ENCODE measurements around the gene SH3RF3. TPM values are rescaled to one million over a fixed set of nuclear protein-coding genes. Genes with fewer than 3 reads are reported as not detected.

The SH3RF3 gene
- total RNA-seq, 1 experiment from 2014 or later = 1.0 TPM

DNA sequence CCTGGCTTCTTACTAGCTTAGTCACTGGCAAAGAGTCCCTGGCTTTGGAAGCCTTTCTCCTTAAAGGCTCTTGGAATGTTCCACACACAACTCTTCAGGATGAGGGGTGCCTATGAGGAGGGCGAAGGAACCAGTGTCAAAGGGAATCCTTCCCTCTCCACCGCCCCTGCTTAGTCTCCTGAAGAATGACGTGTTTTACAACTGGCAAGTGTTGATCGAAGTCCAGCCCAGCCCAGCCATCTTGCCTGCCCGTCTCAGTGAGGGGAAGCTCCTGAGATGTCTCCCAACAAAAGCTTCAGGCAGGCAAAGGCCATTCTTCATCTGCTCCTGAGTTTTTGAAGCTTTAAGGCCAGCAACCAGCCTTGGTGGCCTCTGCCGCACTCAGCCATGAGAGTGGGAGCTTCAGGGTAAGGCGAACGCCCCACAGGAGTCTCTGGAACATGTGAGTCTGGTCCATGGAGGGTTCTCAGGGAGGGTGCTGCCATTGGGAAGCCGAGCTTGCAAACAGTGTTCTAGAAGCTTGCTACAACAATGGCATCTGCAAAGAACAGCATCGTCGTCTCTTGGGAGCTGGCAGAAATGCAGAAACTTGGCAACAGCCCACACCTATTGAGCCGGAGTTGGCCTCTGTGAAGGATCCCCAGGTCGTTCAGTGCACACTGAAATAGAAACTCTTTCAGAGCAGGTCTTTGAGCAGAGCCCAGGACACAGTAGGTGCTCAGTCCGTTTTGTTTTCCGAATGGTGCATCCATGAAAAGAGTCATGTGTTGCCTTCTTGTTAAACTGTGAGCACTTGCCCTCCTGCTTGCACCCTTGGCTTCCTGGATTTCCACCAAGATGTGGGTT, 264.0 kb downstream of the SH3RF3 start:
- Mint-ChIP-seq H3K27me3 (ENCODE audit: low read depth) (peaks cover 3% of the 10 kb centered on the region; the same call in 1 of the 2 replicates), H3K36me3 (no peaks in the 10 kb centered on the region), H3K27ac (no peak overlapping the region), H3K4me1 (peaks cover 9% of the 10 kb centered on the region; the same call in 1 of the 2 replicates), H3K9me3 (no peaks in the 10 kb centered on the region), H3K4me3 (no peak overlapping the region)
- DNase-seq (ENCODE audit: low spot score) (no peak), ATAC-seq (no peak)
- TF ChIP-seq, protein P1, sequence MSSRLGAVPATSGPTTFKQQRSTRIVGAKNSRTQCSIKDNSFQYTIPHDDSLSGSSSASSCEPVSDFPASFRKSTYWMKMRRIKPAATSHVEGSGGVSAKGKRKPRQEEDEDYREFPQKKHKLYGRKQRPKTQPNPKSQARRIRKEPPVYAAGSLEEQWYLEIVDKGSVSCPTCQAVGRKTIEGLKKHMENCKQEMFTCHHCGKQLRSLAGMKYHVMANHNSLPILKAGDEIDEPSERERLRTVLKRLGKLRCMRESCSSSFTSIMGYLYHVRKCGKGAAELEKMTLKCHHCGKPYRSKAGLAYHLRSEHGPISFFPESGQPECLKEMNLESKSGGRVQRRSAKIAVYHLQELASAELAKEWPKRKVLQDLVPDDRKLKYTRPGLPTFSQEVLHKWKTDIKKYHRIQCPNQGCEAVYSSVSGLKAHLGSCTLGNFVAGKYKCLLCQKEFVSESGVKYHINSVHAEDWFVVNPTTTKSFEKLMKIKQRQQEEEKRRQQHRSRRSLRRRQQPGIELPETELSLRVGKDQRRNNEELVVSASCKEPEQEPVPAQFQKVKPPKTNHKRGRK (CRISPR knock-in tag; IDR thresholded peaks at IDR 0.05; ENCODE audit: borderline replicate concordance) = no peak
- no peak for TF ChIP-seq ZNF416 (CRISPR knock-in tag; IDR thresholded peaks at IDR 0.05)
- no peak for TF ChIP-seq ZNF425 (CRISPR knock-in tag; conservative IDR thresholded peaks at IDR 0.05)
- no peak for TF ChIP-seq MYBL2 (CRISPR knock-in tag; IDR thresholded peaks at IDR 0.05)
- no peak for TF ChIP-seq NFE2L1 (CRISPR knock-in tag; IDR thresholded peaks at IDR 0.05)
- no peak for TF ChIP-seq ZNF138 (CRISPR knock-in tag; conservative IDR thresholded peaks at IDR 0.05)
- no peak for TF ChIP-seq TEAD1 (CRISPR knock-in tag; IDR thresholded peaks at IDR 0.05)
- POLR2A ChIA-PET = no interaction called here
- CTCF ChIA-PET = no interaction called here

GRCh38 chr2:109393662-109393972, 264.6 kb downstream of the SH3RF3 start:
- ChIA-PET CTCF (no interaction called here), POLR2A (no interaction called here)
- no peak overlapping the region for H3K4me3 Mint-ChIP-seq
- no peaks in the 10 kb centered on the region for H3K9me3 Mint-ChIP-seq
- H3K27me3 Mint-ChIP-seq (ENCODE audit: low read depth) = no peaks in the 10 kb centered on the region
- DNase-seq (ENCODE audit: low spot score) = no peak
- TF ChIP-seq FOXJ3 (CRISPR knock-in tag; IDR thresholded peaks at IDR 0.05; ENCODE audit: borderline replicate concordance) (no peak), SOX15 (CRISPR knock-in tag; IDR thresholded peaks at IDR 0.05) (no peak), STAT6 (CRISPR knock-in tag; conservative IDR thresholded peaks at IDR 0.05; ENCODE audit: low read depth) (no peak), TEAD4 (CRISPR knock-in tag; IDR thresholded peaks at IDR 0.05) (no peak), ZBTB43 (CRISPR knock-in tag; IDR thresholded peaks at IDR 0.05) (no peak), OVOL2 (CRISPR knock-in tag; IDR thresholded peaks at IDR 0.05; ENCODE audit: borderline replicate concordance) (no peak), TCF7 (CRISPR knock-in tag; IDR thresholded peaks at IDR 0.05; ENCODE audit: low read depth) (no peak), SMAD3 (CRISPR knock-in tag; IDR thresholded peaks at IDR 0.05; ENCODE audit: borderline replicate concordance) (no peak), SP1 (CRISPR knock-in tag; conservative IDR thresholded peaks at IDR 0.05) (no peak), ATF6 (CRISPR knock-in tag; IDR thresholded peaks at IDR 0.05) (no peak), ZNF423 (CRISPR knock-in tag; IDR thresholded peaks at IDR 0.05) (no peak)
- TF ChIP-seq, protein P2, sequence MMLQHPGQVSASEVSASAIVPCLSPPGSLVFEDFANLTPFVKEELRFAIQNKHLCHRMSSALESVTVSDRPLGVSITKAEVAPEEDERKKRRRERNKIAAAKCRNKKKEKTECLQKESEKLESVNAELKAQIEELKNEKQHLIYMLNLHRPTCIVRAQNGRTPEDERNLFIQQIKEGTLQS (CRISPR knock-in tag; conservative IDR thresholded peaks at IDR 0.05) = no peak
- TF ChIP-seq, protein P3, sequence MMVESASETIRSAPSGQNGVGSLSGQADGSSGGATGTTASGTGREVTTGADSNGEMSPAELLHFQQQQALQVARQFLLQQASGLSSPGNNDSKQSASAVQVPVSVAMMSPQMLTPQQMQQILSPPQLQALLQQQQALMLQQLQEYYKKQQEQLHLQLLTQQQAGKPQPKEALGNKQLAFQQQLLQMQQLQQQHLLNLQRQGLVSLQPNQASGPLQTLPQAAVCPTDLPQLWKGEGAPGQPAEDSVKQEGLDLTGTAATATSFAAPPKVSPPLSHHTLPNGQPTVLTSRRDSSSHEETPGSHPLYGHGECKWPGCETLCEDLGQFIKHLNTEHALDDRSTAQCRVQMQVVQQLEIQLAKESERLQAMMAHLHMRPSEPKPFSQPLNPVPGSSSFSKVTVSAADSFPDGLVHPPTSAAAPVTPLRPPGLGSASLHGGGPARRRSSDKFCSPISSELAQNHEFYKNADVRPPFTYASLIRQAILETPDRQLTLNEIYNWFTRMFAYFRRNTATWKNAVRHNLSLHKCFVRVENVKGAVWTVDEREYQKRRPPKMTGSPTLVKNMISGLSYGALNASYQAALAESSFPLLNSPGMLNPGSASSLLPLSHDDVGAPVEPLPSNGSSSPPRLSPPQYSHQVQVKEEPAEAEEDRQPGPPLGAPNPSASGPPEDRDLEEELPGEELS (CRISPR knock-in tag; IDR thresholded peaks at IDR 0.05) = no peak
- no peaks in the 10 kb centered on the region for H3K36me3 Mint-ChIP-seq
- ATAC-seq = no peak
- H3K4me1 Mint-ChIP-seq = peaks cover 7% of the 10 kb centered on the region; the same call in 1 of the 2 replicates
- H3K27ac Mint-ChIP-seq = no peak overlapping the region

Data from WTC11 (cell line).